LHCN-M2 (cell line): ENCODE results near the gene TSPAN32. TPM values are rescaled to one million over a fixed set of nuclear protein-coding genes. Genes with fewer than 3 reads are reported as not detected.

ENCODE experiments used
- DNase-seq: peaks from one replicate; pipeline ENCODE4 v3.0.0-alpha.2; 2012; ENCODE audit warnings: low read depth
- polyA plus RNA-seq: library from polyadenylated mRNA; unstranded; fragments of >200 nt; gene quantifications from one replicate; pipeline ENCODE4 v1.2.1, GENCODE V29; 2012; ENCODE audit warnings: missing spikeins
- total RNA-seq: library from RNA; depleted of rRNA; stranded (reverse); fragments of >200 nt; gene quantifications from 2 replicates; pipeline ENCODE4 v1.2.3, GENCODE V29; 2014; rRNA removed

Gene TSPAN32, protein sequence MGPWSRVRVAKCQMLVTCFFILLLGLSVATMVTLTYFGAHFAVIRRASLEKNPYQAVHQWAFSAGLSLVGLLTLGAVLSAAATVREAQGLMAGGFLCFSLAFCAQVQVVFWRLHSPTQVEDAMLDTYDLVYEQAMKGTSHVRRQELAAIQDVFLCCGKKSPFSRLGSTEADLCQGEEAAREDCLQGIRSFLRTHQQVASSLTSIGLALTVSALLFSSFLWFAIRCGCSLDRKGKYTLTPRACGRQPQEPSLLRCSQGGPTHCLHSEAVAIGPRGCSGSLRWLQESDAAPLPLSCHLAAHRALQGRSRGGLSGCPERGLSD
- not detected in 2 replicates for total RNA-seq
- 0.12 TPM for polyA plus RNA-seq

DNA sequence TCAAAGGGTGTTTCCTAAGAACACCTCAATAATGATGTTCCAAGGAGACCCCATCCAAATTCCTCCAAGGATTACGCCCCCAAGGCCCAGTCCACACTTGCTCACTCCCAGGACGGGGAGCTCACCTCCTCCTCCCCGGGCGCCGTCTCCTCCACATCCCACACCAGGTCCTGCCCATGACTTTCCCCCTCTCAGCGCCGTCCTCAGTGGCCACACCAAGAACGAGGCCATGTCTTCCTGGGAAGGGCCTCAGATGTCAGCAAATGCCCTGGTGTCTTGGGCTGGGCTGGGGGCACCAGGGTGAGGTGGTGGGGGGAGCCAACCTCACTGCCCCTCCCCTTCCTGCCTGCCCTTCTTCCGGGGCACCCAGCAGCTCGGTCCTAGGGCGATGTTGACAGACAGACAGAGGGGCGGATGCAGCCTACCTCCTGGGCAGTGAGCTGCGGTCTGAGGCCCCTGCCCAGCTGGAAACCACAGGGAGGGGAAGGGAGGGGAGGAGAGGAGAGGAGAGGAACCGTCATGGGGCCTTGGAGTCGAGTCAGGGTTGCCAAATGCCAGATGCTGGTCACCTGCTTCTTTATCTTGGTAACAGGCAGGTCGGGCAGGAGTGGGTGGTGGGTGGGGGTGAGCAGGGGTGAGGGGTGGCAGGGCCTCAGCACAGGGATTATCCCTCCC lies at the start of gene TSPAN32, which contains the start of gene C11orf21:
Gene TSPAN32 (plus strand): TSS at position 383 of the 675 bp plus-strand sequence. CDS start 137 bp downstream, at position 520.
Gene C11orf21 (minus strand): TSS at position 288 of the 675 bp plus-strand sequence. CDS start 110 bp downstream, at position 178.
- no peak for DNase-seq

DNA sequence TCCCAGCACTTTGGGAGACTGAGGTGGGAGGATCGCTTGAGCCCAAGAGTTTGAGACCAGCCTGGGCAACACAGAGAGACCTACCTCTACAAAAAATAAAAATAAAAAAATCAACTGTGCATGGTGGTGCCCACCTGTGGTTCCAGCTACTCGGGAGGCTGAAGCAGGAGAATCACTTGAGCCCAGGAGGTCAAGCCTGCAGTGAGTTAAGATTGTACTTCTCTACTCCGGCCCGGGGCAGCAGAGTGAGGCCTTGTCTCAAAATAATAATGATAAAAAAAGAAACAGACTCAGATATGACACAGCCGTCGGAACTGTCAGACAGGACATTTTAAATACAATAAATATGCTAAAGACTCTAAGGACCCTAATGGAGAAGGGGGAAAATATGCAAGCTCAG lies 49.8 kb upstream of the TSPAN32 start:
- no peak for DNase-seq

DNA sequence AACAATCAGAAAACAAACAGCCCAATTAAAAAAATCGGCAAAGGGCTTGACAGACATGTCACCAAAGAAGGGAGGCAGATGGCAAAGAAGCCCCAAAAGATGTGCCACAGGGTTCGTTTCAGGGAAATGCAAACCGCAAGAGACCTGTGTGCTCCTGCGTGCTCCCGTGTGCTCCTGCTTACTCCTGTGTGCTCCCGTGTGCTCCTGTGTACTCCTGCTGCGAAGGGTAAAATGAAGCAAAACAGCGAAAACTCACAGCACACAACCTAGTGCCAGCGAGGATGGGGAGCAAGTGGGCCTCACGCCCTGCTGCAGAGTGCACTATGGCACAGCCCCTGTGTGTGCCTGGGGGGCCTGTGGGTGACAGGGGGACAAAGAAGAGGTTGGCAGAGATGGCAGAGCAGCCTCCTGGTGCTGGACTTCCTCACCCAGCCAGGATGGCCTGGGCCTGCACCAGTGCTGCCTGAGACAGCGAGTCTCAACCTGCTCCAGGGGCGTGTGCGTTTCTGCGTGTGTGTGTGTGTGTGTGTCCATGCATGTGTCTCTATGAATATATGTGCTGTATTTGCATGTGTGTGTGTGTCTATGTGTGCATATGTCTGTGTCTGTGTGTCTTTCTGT lies 45.4 kb upstream of the TSPAN32 start:
- DNase-seq: no peak

DNA sequence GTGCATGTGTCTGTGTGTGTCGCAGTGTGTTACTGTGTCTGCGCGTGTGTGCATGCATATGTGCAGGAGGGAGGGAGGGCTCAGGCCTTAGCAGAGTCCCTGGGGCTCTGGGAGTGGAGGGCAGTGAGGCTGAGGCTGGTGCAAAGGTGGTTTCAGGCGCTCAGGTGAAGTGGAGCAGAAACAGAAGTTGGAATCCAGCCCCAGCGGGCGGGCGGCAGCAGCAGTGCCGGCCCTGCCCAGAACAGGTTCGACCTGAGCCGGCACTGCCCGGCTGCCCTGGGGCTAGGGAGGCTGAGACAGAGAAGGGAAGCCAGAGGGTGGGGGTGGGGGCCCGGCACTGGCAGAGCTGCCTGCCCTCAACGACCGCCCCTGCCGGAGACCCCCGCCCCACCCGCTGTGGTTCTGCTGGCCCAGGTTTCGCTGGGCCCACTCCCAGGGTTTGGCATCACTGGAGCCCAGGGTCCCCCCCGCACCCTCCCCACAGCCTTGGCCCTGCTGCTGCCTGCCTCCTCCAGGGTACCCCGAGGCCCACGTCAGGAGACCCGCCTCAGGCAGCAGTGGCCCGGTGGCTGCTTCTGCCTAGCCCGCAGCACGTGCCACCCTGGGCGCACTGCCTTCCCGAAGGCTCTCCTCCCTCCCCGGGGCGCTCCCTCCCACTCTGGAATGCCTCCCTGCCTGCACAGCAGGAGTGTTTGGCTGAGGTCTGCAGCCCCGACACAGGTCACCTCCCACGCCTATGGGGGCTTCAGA lies 44.7 kb upstream of the TSPAN32 start:
- no peak for DNase-seq

DNA sequence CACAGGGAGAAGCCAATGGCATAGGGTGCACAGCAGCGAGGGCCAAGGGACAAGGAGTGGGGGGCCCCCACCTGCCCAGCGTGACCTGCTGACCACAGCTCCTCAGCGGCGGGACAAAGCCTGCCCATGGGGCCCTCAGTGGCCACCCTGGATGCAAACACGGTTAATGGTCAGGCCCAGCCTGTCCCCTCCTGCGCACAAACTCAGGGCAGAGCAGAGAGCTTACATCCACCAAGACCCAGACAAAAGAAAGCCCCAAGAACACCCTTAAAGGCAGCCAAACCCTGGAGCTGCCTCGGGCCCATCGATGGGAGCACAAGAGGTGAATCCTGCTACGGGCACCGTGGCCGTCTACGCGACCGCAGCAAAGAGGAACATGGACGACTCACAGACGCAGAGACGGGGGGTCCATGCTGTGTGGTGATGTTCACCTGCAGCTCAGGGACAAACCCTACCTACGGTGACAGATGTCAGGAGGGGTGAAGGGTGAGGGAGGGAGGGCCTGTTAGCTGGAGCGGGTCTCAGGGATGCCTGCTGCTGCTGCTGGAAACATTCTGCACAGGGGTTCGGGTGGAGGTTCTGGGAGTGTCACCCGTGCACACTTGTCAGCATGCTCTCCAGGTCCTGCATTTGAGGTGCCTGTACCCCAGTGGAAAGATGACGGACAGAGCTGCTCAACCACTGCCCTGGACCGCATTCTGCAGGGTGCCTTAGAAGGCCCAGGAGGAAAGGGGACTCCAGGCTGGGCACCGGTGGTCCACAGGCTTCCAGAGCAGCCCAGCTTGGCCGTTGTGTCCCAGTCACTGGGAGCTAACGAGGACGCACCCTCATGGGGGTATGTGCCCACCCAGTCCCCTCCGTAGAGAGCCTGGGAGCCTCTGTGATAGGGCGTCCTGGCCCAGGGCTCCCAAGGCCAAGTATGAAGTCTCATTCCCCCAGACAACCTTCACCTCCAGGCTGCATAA lies 43.0 kb upstream of the TSPAN32 start:
- DNase-seq: no peak

DNA sequence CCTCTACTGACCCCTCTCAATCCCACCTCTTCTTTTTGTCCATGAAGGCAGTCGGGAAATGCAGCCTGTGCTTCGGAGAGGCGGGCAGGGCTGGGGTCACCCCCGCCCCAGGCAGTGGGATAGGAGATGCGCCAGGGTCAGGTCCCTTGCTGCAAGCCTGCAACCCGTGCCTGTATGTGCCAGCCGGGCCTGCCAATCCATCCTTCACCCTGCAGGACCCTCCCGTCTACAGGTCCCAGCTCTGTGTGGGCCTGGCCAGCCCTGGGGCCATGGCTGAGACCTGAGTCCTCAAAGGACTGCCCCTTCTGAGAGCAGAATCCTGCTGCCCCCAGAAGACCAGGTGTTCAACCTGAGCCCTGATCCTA lies 42.4 kb upstream of the TSPAN32 start:
- no peak for DNase-seq

DNA sequence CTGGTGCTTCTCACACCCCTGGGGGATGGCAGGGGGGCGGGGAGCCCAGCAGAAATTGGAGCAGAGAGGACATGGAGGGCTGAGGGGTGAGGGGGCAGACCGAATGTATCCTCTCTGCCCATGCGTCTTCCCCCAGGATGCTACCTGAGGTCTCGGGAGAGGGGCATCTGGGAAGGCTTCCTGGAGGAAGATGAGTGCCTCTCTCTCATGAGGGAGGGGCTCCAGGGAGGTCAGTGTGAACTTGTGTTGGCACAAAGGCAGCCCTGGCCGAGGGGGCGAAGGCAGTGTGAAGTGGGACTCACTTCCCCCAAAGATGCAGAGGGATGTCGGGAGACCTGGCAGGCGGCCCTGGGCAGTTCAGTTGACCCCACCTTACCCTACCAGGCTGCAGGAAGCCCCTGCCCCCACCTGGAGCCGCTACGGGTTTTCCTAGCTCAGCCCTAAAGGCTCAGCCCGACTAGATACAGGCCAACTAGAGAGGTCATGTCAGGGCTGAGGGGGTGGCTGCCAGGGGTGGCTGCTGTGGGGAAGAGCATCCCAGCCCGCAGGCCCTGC lies 41.8 kb upstream of the TSPAN32 start:
- no peak for DNase-seq

DNA sequence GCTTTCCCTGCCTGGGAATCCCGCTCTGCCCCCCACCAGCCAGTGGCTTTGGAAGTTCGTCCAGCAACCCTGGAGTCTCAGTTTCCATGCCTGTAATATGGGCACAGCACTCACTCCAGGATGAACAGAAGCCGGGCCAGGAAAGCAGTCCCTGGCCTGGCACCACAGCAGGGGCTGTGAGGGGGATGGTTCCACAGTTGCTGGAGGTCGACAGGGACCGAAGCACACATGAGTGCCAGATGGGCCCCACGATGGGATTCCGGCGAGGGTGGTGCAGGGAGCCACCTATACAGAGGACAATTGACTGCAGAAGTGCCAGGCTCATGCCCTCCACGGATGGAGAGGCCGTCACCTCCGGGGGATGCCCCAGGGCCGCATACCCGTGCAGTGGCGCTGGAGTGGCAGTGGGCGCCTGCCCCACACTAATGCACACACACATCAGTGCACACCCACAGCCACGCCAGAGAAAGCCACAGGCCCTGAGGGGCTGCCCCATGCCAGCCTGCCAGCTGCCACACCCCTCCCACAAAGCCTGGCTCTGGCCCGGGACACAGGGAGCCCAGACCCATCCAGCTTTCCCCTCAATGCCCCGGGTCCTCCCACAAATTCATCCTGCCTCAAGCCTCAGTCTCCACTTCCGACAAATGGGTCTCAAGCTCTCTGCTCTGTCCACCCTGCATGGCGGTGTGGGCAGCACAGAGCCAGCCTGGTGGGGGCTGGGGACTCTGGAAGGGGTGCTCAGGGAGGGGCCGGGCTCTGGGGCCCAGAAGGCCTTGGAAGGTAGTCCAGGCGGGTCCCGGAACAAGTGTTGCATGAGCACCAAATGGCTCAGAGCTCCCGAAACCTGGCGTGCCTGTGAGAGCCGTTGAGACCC lies 41.1 kb upstream of the TSPAN32 start:
- no peak for DNase-seq

DNA sequence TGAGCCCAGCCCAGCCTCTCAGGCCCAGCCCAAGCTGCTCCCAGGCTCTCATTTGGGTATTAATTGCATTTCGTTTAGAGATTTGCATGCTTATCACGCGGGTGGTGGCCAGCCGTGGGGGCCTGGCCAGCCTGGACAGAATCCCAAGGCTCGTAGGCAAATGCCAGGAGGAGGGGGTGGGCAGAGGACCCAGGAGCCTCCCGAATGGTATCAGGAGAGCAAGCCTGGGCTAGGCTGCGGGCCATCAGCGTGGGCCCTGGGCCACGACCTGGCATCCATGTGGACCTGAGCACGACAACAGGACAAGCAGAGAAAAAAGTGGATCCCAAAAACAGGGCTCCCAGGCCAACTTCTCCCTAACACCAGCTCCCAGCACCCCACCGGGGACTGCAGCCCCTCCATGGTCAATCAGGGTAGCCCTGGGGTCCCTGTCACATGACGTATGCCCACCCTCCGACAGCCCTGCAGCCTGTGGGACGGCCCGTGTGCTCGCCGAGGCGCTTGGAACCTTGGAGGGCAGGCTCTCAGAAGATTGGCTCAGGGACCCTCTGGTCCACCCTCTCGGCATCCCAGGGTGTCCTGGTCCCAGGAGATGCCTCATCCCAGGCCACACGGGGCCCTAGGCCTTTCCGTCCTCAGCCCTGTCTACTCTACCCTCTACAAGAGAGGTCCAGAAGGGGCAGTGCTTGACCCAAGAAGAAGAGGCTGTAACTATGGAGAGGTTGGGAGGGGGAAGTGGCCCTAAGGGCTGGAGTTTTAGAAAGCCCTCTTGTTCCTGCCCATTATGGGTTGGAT lies 40.2 kb upstream of the TSPAN32 start:
- DNase-seq: no peak

DNA sequence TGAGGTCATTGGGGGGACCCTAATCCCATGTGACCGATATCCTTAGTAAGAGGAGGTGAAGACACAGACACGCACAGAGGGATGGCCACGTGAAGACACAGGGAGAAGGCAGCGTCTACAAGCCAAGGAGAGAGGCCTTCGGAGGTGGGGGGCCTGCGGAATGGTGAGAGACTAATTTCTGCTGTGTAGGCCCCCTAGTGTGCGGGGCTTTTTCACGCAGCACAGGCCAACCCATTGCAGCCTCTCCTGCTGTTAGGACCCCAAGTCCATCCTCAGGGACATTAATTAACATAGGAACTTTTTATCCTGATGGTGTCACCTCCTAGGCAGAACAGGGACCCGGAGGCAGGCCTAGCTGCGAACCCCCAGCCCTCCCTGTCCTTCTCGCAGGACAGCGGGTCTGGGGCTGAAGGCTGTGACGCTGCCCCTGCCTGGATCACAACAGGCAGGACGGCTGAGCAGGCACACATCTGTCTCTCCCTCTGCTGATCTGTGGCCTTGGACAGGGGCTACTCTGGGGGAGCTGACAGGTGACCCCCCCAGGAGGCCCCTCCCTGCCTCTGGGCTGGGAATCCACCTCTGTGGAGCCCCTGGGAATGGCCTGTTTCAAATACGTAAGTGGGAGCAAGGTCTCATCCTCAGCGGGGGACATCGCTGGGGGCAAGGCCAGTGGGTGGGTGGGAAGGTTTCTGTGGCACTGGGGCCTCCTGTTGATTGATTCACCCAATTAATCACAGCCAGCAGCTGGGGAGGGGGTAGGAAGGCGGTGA lies 39.3 kb upstream of the TSPAN32 start:
- DNase-seq: no peak

DNA sequence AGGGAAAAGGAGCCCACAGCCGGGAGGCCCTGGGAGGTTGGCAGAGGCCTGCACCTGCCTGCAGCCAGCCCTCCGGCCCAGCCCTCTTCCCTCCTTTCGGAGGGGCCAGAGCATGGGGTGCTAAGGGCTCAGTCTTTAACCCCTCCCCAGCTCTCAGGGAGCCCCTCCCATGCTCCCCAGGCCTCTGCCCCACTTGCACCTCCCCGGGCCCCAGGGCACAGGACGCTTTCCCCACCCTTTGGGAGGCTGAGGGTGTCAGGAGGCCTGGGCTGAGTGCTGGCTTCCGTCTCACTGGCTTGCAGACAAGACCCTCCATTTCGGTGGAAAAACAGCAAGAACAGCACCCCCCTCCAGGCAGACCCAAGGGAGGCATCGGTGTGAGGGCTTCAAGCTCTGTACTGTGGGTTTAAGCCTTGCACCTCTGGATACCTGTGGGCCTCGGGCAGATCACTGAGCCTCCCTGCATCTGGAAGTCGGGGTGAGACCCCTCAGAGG lies 38.7 kb upstream of the TSPAN32 start:
- no peak for DNase-seq

DNA sequence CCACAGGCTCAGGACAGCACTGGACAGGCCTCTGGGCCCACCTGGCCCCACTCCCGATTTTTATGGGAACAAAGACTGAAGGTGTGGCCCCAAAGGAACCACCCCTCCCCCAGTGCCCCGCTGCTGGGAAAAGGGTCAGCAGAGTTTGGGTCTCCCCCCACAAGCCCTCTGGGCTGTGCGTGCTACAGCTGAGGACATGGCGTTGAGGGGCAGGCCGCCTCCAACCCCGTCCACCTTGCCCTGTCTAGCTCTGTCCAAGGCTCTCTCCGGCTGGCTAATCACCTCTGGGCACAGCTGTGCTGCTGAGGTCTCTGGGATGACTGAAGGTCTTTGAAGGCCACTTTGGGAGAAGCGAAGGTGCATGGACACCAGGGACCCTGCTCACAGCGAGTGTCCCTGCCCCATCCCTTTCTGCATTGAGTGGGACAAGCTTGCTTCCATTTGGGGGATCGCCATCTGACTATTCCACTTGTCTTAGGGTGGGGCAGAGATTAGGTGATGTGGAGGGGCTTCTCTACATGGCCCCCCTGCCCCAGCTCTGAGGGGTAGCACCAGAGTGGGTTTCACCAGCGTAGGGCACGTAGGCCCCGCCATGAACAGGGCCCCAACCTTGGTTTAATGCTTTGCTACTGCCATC lies 38.0 kb upstream of the TSPAN32 start:
- DNase-seq: no peak

DNA sequence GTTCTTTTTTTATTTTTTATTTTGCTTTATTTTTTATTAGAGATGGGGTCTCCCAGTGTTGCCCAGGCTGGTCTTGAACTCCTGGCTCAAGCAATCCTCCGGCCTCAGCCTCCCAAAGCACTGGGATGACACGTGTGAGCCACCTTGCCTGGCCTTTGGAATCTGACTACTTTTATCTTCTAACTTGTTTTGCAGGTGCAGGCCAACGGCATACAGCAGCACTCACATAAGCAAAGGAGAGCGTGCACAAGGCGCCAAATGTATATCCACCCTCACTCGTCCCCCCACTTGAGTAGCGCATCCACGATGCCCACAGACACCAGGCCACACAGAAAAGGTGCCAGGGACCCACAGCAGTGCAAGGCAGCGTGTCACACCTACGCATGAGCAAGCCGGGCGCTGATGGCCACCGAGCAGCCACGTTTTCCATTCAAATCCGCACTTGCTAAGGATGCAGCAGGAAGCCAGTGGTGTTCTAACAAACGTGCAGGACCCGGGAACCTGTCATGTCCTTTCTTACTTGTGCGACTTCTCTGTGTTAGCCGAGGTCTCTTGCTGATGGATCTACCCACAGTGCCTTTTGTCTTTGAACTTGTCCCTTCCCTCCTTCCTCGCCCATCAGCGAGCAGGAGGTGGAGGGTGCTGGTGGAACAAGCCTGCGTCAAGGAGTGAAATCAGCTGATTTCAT lies 37.3 kb upstream of the TSPAN32 start:
- DNase-seq: no peak

DNA sequence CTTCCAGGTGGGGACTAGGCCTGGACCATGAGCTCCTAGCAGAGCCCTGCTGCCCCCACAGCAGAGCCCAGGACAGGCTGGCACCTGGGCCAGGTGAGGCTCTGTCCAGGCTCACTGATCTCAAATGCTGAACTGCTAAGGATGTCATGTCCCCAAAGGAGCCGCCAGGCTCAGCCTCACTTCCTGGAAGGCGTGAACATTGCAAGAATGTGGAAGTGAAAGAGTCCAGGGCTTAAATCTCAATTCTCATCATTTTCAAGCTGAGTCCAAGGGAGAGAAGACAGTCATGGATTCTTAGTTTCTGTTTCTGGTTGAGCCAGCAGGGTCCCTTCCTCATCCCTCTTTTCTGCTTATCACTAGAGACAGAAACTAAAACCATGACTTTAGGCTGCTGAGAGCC lies 36.4 kb upstream of the TSPAN32 start:
- no peak for DNase-seq

DNA sequence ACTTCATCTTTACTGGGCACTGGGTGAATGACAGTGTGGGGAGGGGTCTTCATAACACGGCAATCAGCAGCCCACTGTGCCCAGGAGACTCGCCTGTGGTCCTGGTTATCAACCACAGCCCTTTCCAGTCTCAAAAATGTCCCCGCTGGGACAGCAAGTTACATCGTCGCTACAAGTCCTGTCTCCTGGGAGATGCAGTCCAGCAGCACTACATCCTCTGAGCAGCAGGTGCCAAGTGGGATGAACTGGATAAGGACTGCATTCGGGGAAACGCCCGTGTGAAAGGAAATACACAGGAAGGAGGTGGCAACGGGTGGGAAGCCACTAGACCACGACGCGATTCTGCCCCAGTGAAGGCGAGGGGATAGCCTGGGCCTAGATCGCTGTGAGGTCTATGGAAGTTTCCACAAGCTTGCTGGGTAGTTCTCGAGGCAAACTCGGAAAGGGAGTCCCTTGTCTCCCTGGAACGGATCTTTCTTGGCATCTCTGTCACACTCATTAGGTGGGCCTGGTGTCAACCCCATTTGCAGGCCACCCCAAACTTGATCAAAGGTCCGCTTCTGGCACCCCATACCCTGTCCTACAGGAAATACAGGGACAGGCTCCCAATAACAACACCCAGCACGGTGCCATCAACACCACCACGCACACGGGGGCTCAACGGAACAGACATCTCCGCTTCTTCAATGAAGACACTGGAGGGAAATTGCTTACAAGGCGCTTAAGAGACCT lies 35.8 kb upstream of the TSPAN32 start:
- no peak for DNase-seq
